Mucosa of descending colon (tissue), 3 donors: ENCODE results near the gene G3BP1. TPM values are rescaled to one million over a fixed set of nuclear protein-coding genes. Genes with fewer than 3 reads are reported as not detected.
"Not testable (repeated sequence)": the region's sequence is repeated elsewhere in the genome, so short reads cannot be mapped to it uniquely, and the experiment has no call there.

ENCODE experiments used
- ATAC-seq: fragments of 200-7000 bp; cut with Tn5 transposase; one replicate; pipeline ENCODE4 v1.9.1; 2020; ENCODE audit warnings: mild to moderate bottlenecking, moderate library complexity
- DNase-seq, 3 donors: peaks; one replicate each; pipeline ENCODE4 v3.0.0-alpha.2; 2020
- H3K36me3 ChIP-seq: fragments of 200-600 bp; one replicate; pipeline ENCODE4 v1.8.0; 2021; ENCODE audit warnings: low read depth, mild to moderate bottlenecking
- H3K4me1 ChIP-seq: fragments of 200-600 bp; one replicate; pipeline ENCODE4 v1.8.0; 2021; ENCODE audit warnings: low read depth, mild to moderate bottlenecking
- H3K4me3 ChIP-seq: fragments of 200-600 bp; one replicate; pipeline ENCODE4 v1.8.0; 2021; ENCODE audit warnings: mild to moderate bottlenecking
- H3K9me3 ChIP-seq: fragments of 200-600 bp; one replicate; pipeline ENCODE4 v1.8.0; 2021; ENCODE audit warnings: mild to moderate bottlenecking
- CTCF ChIP-seq: fragments of 200-600 bp; IDR thresholded peaks from one replicate; pipeline ENCODE4 v1.8.0; 2022; ENCODE audit warnings: antibody characterized with exemption, mild to moderate bottlenecking
- intact Hi-C, 2 donors: fragments of 100-400 bp; cut with DNase I in 1 of 2; cut with micrococcal nuclease in 1 of 2; formaldehyde crosslinking; loops; one replicate each; pipeline versions ENCODE4 v1.11.0 to v1.11.1; 2022; cut with DNase I, micrococcal nuclease
- long read RNA-seq, 2 donors: library from polyadenylated mRNA; unstranded; transcript quantifications; one replicate each; pipeline ENCODE4 v2.0.0, GENCODE V29; 2019 to 2021
- total RNA-seq, 3 donors: library from RNA; stranded (reverse); fragmentation: NEBNext Ultra II Directional in 2 of 3; extraction: Animal tissue kit (Norgen Biotek cat#: 25700) in 2 of 3; gene quantifications; one replicate each; pipeline versions ENCODE4 v1.2.1 to v1.2.4, GENCODE V29; 2021 to 2023
- donor health status: DM: no; HTN: no; CAD: no; lungs with moderate emphysema.
- donor health status: DM: no; HTN: no; CAD: no.
- donor health status: DM: no; HTN: yes; CAD: no.

The G3BP1 gene
- total RNA-seq = 100 to 1,000 TPM; 121 to 132 (median 127) TPM
- long read RNA-seq, donor 1, full-length matches to known transcripts = 89 of 113 reads
- long read RNA-seq, donor 1, partial matches to known transcripts = 4 of 113 reads
- long read RNA-seq, donor 1, other reads (novel, unspliced or antisense) = 20 of 113 reads
- long read RNA-seq, donor 2, full-length matches to known transcripts = 60 of 68 reads
- long read RNA-seq, donor 2, partial matches to known transcripts = 3 of 68 reads
- long read RNA-seq, donor 2, other reads (novel, unspliced or antisense) = 5 of 68 reads

- DNase-seq = peak; percentile 100
- Histone ChIP-seq H3K9me3 (peaks cover 3% of the 10 kb centered on the region), H3K4me3 (peak within 1 kb of the TSS; percentile 91), H3K4me1 (peaks cover 28% of the 10 kb centered on the region), H3K36me3 (no peaks in the 10 kb centered on the region)
- intact Hi-C loops = no loop called here
- peak; percentile 63 for TF ChIP-seq CTCF
- ATAC-seq = peak; percentile 89
These were observed at the start of gene G3BP1 for GRCh38 chr5:151771259-151772028. G3BP1 (plus strand) TSS chr5:151771954; CDS start chr5:151786621, 14,667 bp downstream.

- TF ChIP-seq CTCF = no peak
- ATAC-seq = no peak
- DNase-seq = no peak
- Histone ChIP-seq H3K9me3 (no peaks in the 10 kb centered on the region), H3K36me3 (no peaks in the 10 kb centered on the region), H3K4me3 (no peak overlapping the region), H3K4me1 (no peaks in the 10 kb centered on the region)
- intact Hi-C loops = no loop called here
These were observed 49.2 kb upstream of the G3BP1 start for GRCh38 chr5:151722546-151722945.

GRCh38 chr5:151724360-151724759 is 47.4 kb upstream of the G3BP1 start:
- Histone ChIP-seq H3K4me3 (no peak overlapping the region), H3K36me3 (no peaks in the 10 kb centered on the region), H3K9me3 (peaks cover 4% of the 10 kb centered on the region), H3K4me1 (no peaks in the 10 kb centered on the region)
- ATAC-seq = no peak
- intact Hi-C loops = no loop called here
- no peak for DNase-seq
- TF ChIP-seq CTCF = no peak

- H3K36me3 ChIP-seq, DNase-seq, ATAC-seq, H3K4me3 ChIP-seq, intact Hi-C loops, H3K4me1 ChIP-seq: not testable (repeated sequence)
- H3K9me3 ChIP-seq = peaks cover 14% of the 10 kb centered on the region
These were observed 42.2 kb upstream of the G3BP1 start for GRCh38 chr5:151729597-151729996.

- no peak overlapping the region for H3K4me3 ChIP-seq
- DNase-seq = no peak
- intact Hi-C loops = no loop called here
- no peaks in the 10 kb centered on the region for H3K4me1 ChIP-seq
- ATAC-seq = no peak
- no peak for TF ChIP-seq CTCF
- H3K9me3 ChIP-seq = peaks cover 14% of the 10 kb centered on the region
- no peaks in the 10 kb centered on the region for H3K36me3 ChIP-seq
These were observed 41.4 kb upstream of the G3BP1 start for GRCh38 chr5:151730381-151730780.

GRCh38 chr5:151733358-151734063 is 38.2 kb upstream of the G3BP1 start:
- TF ChIP-seq CTCF = no peak
- DNase-seq = no peak
- intact Hi-C loops = no loop called here
- no peak for ATAC-seq
- no peaks in the 10 kb centered on the region for H3K4me1 ChIP-seq
- no peaks in the 10 kb centered on the region for H3K36me3 ChIP-seq
- peaks cover 14% of the 10 kb centered on the region for H3K9me3 ChIP-seq
- no peak overlapping the region for H3K4me3 ChIP-seq
